HuH-7 (cell line): Measurements from ENCODE around the gene RPS21.

Experiments used
- DNase-seq: peaks from one replicate; pipeline ENCODE4 v3.0.0; 2011; ENCODE audit warnings: low spot score

The RPS21 gene

DNA sequence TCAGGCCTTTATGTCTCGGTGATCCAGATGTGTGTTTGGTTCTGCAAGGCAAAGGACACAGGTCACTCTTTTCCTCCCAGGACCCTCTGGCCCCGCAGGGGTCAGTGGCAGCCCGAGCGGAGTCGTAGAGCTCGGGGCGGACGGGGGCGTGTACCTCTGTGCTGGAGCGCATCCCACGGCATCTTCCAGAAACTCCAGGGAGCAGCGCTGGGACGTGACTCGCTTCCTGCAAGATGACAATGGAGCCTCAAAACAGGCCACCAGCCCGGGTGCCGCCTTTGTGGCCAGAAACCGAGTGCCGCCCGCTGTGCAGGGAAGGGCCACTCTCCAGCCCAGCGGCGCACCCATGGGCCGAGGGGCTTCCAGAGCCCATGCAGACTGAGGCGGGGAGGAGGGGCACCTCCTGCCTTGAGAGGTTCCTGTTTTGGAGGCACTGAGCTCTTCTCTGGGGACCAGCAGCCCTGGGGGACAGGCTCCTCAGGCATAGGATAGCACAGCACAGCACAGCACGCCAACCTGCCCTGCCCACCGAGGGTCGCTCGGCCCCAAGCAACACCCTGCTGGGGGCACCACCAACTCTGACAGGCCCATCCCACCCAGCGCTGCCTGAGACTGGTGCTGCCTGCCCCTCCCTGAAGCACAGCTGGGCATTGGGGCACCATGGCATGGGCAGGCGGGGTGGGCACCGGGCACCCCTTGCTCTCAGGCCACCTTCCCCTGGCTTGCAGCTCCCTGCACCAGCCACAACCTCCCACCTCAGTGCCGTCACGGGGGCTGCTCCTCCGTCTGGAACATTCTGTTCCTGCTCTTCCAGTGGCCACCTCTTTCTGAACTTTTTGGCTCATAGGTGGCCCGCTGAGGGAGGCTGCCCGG is 9.7 kb downstream of the RPS21 start:
- no peak for DNase-seq

DNA sequence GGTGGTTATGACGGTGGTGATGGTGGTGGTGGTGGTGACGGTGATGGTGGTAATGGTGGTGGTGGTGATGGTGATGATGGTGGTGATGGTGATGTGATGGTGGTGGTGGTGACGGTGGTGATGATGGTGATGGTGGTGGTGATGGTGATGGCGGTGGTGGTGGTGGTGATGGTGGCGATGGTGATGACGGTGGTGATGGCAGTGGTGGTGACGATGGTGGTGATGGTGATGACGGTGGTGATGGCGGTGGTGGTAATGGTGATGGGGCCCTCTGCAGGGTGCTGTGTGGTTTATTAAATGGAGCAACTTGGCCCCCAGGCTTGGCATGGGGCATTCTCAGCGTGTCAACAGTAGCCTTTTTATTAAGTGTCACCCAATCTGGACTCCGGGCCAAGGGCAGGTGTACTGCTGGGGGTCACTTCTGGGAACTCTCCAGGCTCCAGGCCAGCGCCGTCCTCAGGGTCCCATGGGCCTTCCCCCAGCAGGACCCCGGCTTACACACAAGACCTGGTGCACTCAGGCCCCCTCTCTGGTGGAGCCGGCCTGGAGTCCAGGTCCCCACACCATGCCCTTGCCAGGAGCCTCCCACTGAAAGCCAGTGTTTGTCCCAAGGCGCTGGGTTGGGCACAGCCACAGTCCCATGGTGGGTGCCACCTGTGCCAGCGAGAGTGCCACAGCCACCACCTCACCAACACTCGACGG is 11.4 kb downstream of the RPS21 start:
- no peak for DNase-seq

DNA sequence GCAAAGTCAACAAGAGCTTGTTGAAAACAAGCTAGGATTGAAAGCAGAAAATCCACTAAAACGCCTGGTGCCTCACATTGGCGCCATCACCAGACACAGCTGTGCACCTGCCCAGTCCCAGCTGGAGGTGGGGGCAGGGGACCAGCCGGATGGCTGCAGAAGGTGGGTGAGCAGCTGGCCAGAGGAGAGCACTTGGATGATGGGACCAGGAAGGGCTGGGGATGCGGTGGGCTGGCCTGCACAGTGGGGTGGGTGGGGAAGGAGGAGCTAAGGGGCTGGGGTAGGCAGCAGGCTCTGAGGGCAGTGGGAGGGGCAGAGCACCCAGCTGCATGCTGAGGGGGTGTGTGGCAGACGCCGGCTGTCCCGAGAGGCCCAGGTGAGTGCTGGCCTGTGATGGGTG is 13.1 kb downstream of the RPS21 start:
- DNase-seq, result no peak

GRCh38 chr20:62400541-62400940 is 13.6 kb downstream of the RPS21 start:
- DNase-seq, result no peak

DNA sequence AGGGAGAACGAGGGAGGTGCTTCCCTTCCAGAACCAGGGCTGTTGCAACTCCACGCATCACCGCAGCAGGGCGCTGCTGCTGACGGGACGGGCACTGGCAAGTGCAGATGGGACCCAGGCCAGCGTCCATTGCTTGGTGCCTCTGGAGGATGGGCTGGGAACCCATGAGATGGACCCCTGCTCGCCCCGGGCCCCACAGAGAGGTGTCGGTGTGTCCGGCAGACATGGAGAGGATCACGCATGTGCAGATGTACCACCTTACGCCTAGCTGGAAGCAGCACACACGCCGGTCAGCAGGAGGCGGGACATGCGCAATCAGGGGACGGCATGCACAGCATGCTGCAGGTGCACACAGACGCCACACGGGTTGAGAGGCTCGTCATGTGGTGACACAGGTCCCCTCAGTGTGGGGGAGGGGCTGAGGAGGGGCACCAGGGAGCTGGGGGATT is 14.5 kb downstream of the RPS21 start:
- DNase-seq, result peak; percentile 66

GRCh38 chr20:62402456-62403150 is 15.7 kb downstream of the RPS21 start:
- no peak for DNase-seq

DNA sequence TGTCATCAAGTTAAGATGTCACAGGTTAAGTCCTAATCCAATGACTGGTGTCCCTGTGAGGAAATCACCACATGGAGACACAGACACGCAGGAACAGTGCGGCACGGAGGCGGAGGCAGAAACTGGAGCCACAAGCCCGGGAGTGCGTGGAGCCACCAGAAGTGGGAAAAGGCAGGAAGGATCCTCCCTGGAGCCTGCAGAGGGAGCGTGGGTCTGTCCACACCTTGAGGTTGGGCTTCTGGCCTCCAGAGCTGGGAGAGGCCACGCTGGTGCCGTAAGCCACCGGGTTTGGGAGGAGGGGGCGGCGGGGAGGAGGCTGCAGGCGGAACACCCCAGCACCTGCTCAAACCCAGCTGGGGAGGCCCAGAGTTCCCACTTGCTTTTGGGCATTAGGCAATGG is 16.4 kb downstream of the RPS21 start:
- DNase-seq, result no peak

GRCh38 chr20:62404112-62404665 is 17.3 kb downstream of the RPS21 start:
- no peak for DNase-seq

- no peak for DNase-seq
These were observed 17.8 kb downstream of the RPS21 start for GRCh38 chr20:62404761-62405107.

GRCh38 chr20:62405108-62405980 is 18.4 kb downstream of the RPS21 start:
- DNase-seq, result peak; percentile 97

- DNase-seq, result no peak
These were observed 19.1 kb downstream of the RPS21 start for GRCh38 chr20:62405981-62406513.

GRCh38 chr20:62406635-62407176 is 19.8 kb downstream of the RPS21 start:
- DNase-seq, result no peak

DNA sequence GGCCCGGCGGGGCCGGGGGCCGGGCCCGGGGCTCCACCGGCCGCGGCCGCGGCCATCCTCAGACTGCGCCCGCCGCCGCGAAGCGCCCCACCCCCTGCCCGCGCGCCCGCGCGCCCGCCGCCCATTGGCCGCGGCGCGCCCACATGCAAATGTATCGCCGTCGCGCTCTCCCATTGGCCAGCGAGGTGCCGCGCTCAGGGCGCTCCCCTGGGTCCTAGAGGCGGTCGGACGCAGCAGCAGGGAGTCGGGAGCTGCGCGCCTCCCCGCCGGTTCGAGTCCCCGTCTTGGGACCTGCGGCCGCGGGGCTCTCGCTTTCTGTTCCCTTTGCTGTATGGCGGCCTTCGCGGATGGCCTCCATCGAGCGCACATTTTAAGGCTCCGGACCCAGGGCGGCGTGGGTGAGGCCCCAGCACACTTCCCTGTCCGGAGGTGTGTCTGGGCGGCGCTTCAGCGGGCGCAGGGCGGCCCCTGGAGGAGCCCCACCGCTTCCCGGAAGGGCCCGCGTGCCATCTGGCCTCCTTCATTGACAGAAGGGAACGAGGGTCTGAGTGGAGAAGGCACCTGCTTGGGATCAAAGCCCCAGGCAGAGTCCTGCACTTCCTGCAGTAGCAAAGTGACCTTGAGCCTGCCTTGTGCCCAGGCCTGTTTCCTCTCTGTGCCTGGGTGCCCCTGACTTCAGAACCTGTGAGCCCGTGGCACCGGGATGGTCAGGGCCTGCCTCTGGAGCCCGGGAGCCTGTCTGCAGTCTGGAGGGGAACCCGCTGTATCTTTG is 20.5 kb downstream of the RPS21 start, which contains the start of gene CABLES2:
CABLES2 (minus strand) TSS at position 65 of the 772 bp plus-strand sequence; CDS start at position 56, 9 bp downstream.
- peak; percentile 99 for DNase-seq

GRCh38 chr20:62408055-62408454 is 21.2 kb downstream of the RPS21 start:
- DNase-seq, result no peak

DNA sequence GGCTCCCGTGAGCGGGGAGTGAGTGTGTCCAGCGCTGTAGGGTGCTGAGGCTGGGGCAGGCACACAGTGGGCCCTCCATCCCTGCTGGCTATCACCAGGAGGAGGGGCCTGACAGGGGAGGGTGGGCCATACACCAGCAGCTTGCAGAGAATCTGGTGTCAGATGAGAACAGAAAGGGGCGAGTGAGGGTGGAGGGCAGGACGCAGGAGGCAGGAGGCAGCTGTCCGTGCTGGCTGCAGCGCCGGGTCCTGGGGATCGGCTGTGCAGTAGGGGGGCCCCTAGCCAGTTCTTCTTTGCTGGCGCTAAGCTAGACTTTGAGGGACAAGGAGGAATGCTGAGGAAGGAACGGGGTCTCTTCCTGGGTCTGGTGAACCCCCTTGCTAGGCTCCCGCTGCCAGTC is 21.7 kb downstream of the RPS21 start:
- no peak for DNase-seq

- no peak for DNase-seq
These were observed 22.4 kb downstream of the RPS21 start for GRCh38 chr20:62409086-62409853.

DNA sequence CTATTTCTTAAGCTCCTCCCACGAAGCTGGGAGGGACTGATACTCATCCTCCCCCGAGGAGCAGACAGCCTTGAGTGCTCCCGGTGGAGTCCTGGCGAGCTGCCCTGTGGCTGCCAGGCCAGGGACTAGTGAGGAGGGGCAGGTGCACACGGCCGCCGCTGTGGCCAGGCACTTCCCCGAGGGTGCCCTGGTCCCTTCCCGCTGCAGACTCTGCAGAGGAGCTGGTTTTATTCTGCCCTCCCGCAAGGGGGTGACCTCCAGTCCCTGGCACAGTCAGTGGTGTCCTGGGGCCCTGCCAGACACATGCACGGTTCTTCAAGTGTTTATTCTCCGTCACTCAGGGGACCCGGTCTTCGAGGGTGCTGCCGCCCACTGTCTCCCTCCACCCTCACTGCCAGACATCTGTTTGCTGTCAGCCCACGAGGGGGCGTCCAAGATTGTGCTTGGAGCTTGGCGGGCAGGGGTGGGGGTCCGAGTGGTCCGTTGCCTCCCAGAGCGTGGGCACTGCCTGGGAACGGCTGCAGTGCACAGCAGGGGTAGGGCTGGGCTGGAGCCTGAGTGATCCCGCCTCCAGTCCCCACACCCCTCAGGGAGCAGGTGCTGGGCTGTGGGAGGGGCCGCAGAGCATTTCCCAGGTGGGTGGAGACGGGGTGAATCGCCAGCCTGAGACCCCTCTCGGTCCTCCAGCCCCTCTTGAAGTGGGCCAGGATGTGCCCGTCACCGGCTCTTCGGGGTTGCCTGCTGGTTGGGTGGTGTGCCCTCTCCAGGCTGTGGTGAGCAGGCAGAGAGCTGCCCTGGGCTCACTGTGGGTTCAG is 23.2 kb downstream of the RPS21 start:
- peak; percentile 89 for DNase-seq

- DNase-seq, result no peak
These were observed 24.0 kb downstream of the RPS21 start for GRCh38 chr20:62410746-62411478.
